Astrocyte (in vitro differentiated cells and primary cell): ENCODE data around the gene MYL3. TPM values are rescaled to one million over a fixed set of nuclear protein-coding genes. Genes with fewer than 3 reads are reported as not detected.

Source experiments
- DNase-seq: peaks from one replicate; pipeline ENCODE4 v3.0.0-alpha.2; 2010; ENCODE audit warnings: low read depth
- FAIRE-seq: peaks from 2 replicates; lab custom pipeline; 2011; peaks lifted over from hg19 to GRCh38; lab: Jason Lieb, UNC
- H2AFZ ChIP-seq: 2 replicates; pipeline ENCODE4 v1.6.0; 2012; ENCODE audit warnings: low read depth, low read length, inconsistent platforms
- H3K27ac ChIP-seq: 2 replicates; pipeline ENCODE4 v1.5.1; 2011; ENCODE audit warnings: low read depth, low read length, inconsistent platforms
- H3K27me3 ChIP-seq: 2 replicates; pipeline ENCODE4 v1.6.0; 2011; ENCODE audit warnings: low read length, inconsistent platforms; ENCODE audit not compliant: insufficient read depth
- H3K36me3 ChIP-seq: 2 replicates; pipeline ENCODE4 v1.5.1; 2011; ENCODE audit warnings: low read length, inconsistent platforms; ENCODE audit not compliant: insufficient read depth
- H3K4me1 ChIP-seq: 2 replicates; pipeline ENCODE4 v1.5.1; 2011; ENCODE audit warnings: low read length, inconsistent platforms; ENCODE audit not compliant: insufficient read depth
- H3K4me2 ChIP-seq: 2 replicates; pipeline ENCODE4 v1.6.0; 2012; ENCODE audit warnings: low read length, inconsistent platforms
- H3K4me3 ChIP-seq: 2 replicates; pipeline ENCODE4 v1.5.1; 2011; ENCODE audit warnings: low read depth, mild to moderate bottlenecking, low read length, inconsistent platforms; ENCODE audit not compliant: insufficient read depth
- H3K79me2 ChIP-seq: 2 replicates; pipeline ENCODE4 v1.6.0; 2012; ENCODE audit warnings: mild to moderate bottlenecking, low read length, inconsistent platforms; ENCODE audit not compliant: insufficient read depth
- H3K9ac ChIP-seq: 2 replicates; pipeline ENCODE4 v1.6.0; 2012; ENCODE audit warnings: mild to moderate bottlenecking, low read length, inconsistent platforms
- H3K9me3 ChIP-seq: 2 replicates; pipeline ENCODE4 v1.5.1; 2012; ENCODE audit warnings: low read depth, mild to moderate bottlenecking, low read length, inconsistent platforms; ENCODE audit not compliant: insufficient read depth
- H4K20me1 ChIP-seq: 2 replicates; pipeline ENCODE4 v1.6.0; 2012; ENCODE audit warnings: low read length, inconsistent platforms; ENCODE audit not compliant: insufficient read depth
- H3K27ac Mint-ChIP-seq: one replicate; pipeline ENCODE4 v1.8.0; 2021; ENCODE audit warnings: mild to moderate bottlenecking, mixed read lengths; ENCODE audit not compliant: unreplicated experiment
- H3K27me3 Mint-ChIP-seq: one replicate; pipeline ENCODE4 v1.8.0; 2021; ENCODE audit warnings: low read depth, mixed read lengths; ENCODE audit not compliant: unreplicated experiment
- H3K36me3 Mint-ChIP-seq: one replicate; pipeline ENCODE4 v1.8.0; 2021; ENCODE audit warnings: low read depth, mixed read lengths; ENCODE audit not compliant: unreplicated experiment
- H3K4me1 Mint-ChIP-seq: one replicate; pipeline ENCODE4 v1.8.0; 2021; ENCODE audit warnings: low read depth, mixed read lengths; ENCODE audit not compliant: unreplicated experiment
- H3K4me3 Mint-ChIP-seq: one replicate; pipeline ENCODE4 v1.8.0; 2021; ENCODE audit warnings: mild to moderate bottlenecking, moderate library complexity, mixed read lengths; ENCODE audit not compliant: unreplicated experiment
- H3K9me3 Mint-ChIP-seq: one replicate; pipeline ENCODE4 v1.8.0; 2021; ENCODE audit warnings: mild to moderate bottlenecking, mixed read lengths; ENCODE audit not compliant: unreplicated experiment
- CTCF ChIP-seq: IDR thresholded peaks from 2 replicates; pipeline ENCODE4 v1.5.1; 2011; ENCODE audit warnings: low read depth, mild to moderate bottlenecking, inconsistent platforms, low read length, moderate library complexity; ENCODE audit not compliant: insufficient read depth
- EZH2 ChIP-seq: IDR thresholded peaks from 2 replicates; pipeline ENCODE4 v1.6.1; 2012; ENCODE audit warnings: mild to moderate bottlenecking, low read length, inconsistent platforms; ENCODE audit not compliant: insufficient read depth
- total RNA-seq: library from RNA; stranded (reverse); gene quantifications from 2 replicates; pipeline ENCODE4 v1.2.1, GENCODE V29; 2021

MYL3 gene
- total RNA-seq, 1 donor from 2014 or later: 0.89 TPM

GRCh38 chr3:46860017-46860809 lies 3.0 kb downstream of the MYL3 start:
- no peak overlapping the region for H3K4me2 ChIP-seq
- H3K9me3 ChIP-seq: no peaks in the 10 kb centered on the region
- peaks cover 8% of the 10 kb centered on the region for H3K27me3 ChIP-seq
- Mint-ChIP-seq H3K27me3 (peaks cover 52% of the 10 kb centered on the region), H3K9me3 (no peaks in the 10 kb centered on the region), H3K4me1 (no peaks in the 10 kb centered on the region), H3K27ac (no peak overlapping the region), H3K4me3 (no peak overlapping the region), H3K36me3 (peaks cover 2% of the 10 kb centered on the region)
- H3K79me2 ChIP-seq: no peaks in the 10 kb centered on the region
- TF ChIP-seq EZH2 (no peak), CTCF (peak; percentile 21)
- no peak overlapping the region for H2AFZ ChIP-seq
- no peak overlapping the region for H3K4me3 ChIP-seq
- no peaks in the 10 kb centered on the region for H3K4me1 ChIP-seq
- no peak for FAIRE-seq
- no peak for DNase-seq
- H4K20me1 ChIP-seq: no peaks in the 10 kb centered on the region
- H3K27ac ChIP-seq: no peak overlapping the region
- no peaks in the 10 kb centered on the region for H3K36me3 ChIP-seq
- H3K9ac ChIP-seq: no peak overlapping the region

GRCh38 chr3:46859001-46859710 lies 4.1 kb downstream of the MYL3 start:
- no peak for DNase-seq
- no peak for FAIRE-seq

More at GRCh38 chr3:46859001-46859710, 4.1 kb downstream of the MYL3 start:
- Histone ChIP-seq H4K20me1 (no peaks in the 10 kb centered on the region), H3K9me3 (no peaks in the 10 kb centered on the region), H3K4me3 (no peak overlapping the region), H3K27ac (no peak overlapping the region), H2AFZ (no peak overlapping the region), H3K9ac (no peak overlapping the region), H3K79me2 (no peaks in the 10 kb centered on the region), H3K4me2 (no peak overlapping the region), H3K4me1 (no peaks in the 10 kb centered on the region), H3K27me3 (peaks cover 11% of the 10 kb centered on the region), H3K36me3 (no peaks in the 10 kb centered on the region)
- Mint-ChIP-seq H3K4me3 (no peak overlapping the region), H3K4me1 (no peaks in the 10 kb centered on the region), H3K27ac (peak overlapping the region; percentile 58), H3K27me3 (peaks cover 53% of the 10 kb centered on the region), H3K9me3 (no peaks in the 10 kb centered on the region), H3K36me3 (peaks cover 2% of the 10 kb centered on the region)
- no peak for TF ChIP-seq EZH2
- TF ChIP-seq CTCF: no peak
